WTC11 (cell line): ENCODE results near the gene ABITRAM. TPM values are rescaled to one million over a fixed set of nuclear protein-coding genes. Genes with fewer than 3 reads are reported as not detected.
A peak's percentile ranks its signal among the peaks of the same experiment; 100 is the strongest.

Experiments
- ATAC-seq: fragments of 200-7000 bp; cut with Tn5 transposase; 2 replicates; pipeline ENCODE4 v1.10.0; 2021; ENCODE audit warnings: mild to moderate bottlenecking, moderate library complexity
- CTCF ChIA-PET: fragments of 300-600 bp; sonication (Branson Sonifier 250); formaldehyde crosslinking; loops from one replicate; lab custom pipeline; 2021; ENCODE audit warnings: antibody characterized with exemption; lab: Charles Lee
- POLR2A ChIA-PET: fragments of 350-600 bp; sonication (Branson Sonifier 250); formaldehyde crosslinking; loops from one replicate; lab custom pipeline; 2021; ENCODE audit warnings: antibody characterized with exemption; lab: Charles Lee
- DNase-seq: peaks from one replicate; pipeline ENCODE4 v3.0.0; 2021; ENCODE audit warnings: low spot score
- H3K27ac Mint-ChIP-seq: 2 replicates; pipeline ENCODE4 v1.8.0; 2021; ENCODE audit warnings: mixed read lengths
- H3K27me3 Mint-ChIP-seq: 2 replicates; pipeline ENCODE4 v1.8.0; 2021; ENCODE audit warnings: low read depth, mild to moderate bottlenecking, moderate library complexity, mixed read lengths
- H3K36me3 Mint-ChIP-seq: 2 replicates; pipeline ENCODE4 v1.8.0; 2021; ENCODE audit warnings: mixed read lengths
- H3K4me1 Mint-ChIP-seq: 2 replicates; pipeline ENCODE4 v1.8.0; 2022; ENCODE audit warnings: mixed read lengths
- H3K4me3 Mint-ChIP-seq: 2 replicates; pipeline ENCODE4 v1.8.0; 2021; ENCODE audit warnings: mild to moderate bottlenecking, moderate library complexity, mixed read lengths
- H3K9me3 Mint-ChIP-seq: 2 replicates; pipeline ENCODE4 v1.8.0; 2021; ENCODE audit warnings: mixed read lengths
- AR ChIP-seq: fragments of 250-450 bp; sonication (Bioruptor Pico); IDR thresholded peaks from 2 replicates; pipeline ENCODE4 v1.9.0; 2021; ENCODE audit warnings: mild to moderate bottlenecking
- ATF6 ChIP-seq: sonication (generic); formaldehyde crosslinking; IDR thresholded peaks from 2 replicates; pipeline ENCODE4 v1.8.1; 2023; ENCODE audit warnings: mild to moderate bottlenecking, missing genetic modification reagents
- CREB1 ChIP-seq: sonication (generic); formaldehyde crosslinking; IDR thresholded peaks from 2 replicates; pipeline ENCODE4 v1.8.0; 2023; ENCODE audit warnings: mild to moderate bottlenecking, missing genetic modification reagents
- ELF4 ChIP-seq: sonication (generic); formaldehyde crosslinking; IDR thresholded peaks from 2 replicates; pipeline ENCODE4 v1.8.1; 2022; ENCODE audit warnings: low read depth, mild to moderate bottlenecking, moderate library complexity, missing genetic modification reagents
- EMX1 ChIP-seq: fragments of 250-450 bp; sonication (Bioruptor Pico); IDR thresholded peaks from 2 replicates; pipeline ENCODE4 v1.8.0; 2021; ENCODE audit warnings: mild to moderate bottlenecking
- FOXJ3 ChIP-seq: sonication (generic); formaldehyde crosslinking; IDR thresholded peaks from 2 replicates; pipeline ENCODE4 v1.9.0; 2021; ENCODE audit warnings: missing genetic modification reagents, mild to moderate bottlenecking, borderline replicate concordance
- FOXP1 ChIP-seq: sonication (generic); formaldehyde crosslinking; IDR thresholded peaks from 2 replicates; pipeline ENCODE4 v1.8.0; 2022; ENCODE audit warnings: missing genetic modification reagents, mild to moderate bottlenecking, moderate library complexity, borderline replicate concordance
- JAZF1 ChIP-seq: fragments of 250-450 bp; sonication (Bioruptor Pico); IDR thresholded peaks from 2 replicates; pipeline ENCODE4 v1.9.0; 2021; ENCODE audit warnings: moderate library complexity, mild to moderate bottlenecking, inconsistent platforms
- MAX ChIP-seq: sonication (generic); formaldehyde crosslinking; IDR thresholded peaks from 2 replicates; pipeline ENCODE4 v1.8.0; 2022; ENCODE audit warnings: mild to moderate bottlenecking, missing genetic modification reagents
- MYBL2 ChIP-seq: sonication (generic); formaldehyde crosslinking; IDR thresholded peaks from 2 replicates; pipeline ENCODE4 v1.8.1; 2023; ENCODE audit warnings: mild to moderate bottlenecking, moderate library complexity, missing genetic modification reagents
- NR1H2 ChIP-seq: sonication (generic); formaldehyde crosslinking; IDR thresholded peaks from 2 replicates; pipeline ENCODE4 v1.9.0; 2021; ENCODE audit warnings: mild to moderate bottlenecking, moderate library complexity, missing genetic modification reagents
- OVOL2 ChIP-seq: fragments of 250-450 bp; sonication (Bioruptor Pico); IDR thresholded peaks from 2 replicates; pipeline ENCODE4 v1.9.0; 2021; ENCODE audit warnings: mild to moderate bottlenecking, borderline replicate concordance
- RORB ChIP-seq: fragments of 250-450 bp; sonication (Bioruptor Pico); IDR thresholded peaks from 2 replicates; pipeline ENCODE4 v1.9.0; 2021; ENCODE audit warnings: mild to moderate bottlenecking
- SMAD3 ChIP-seq: sonication (generic); formaldehyde crosslinking; IDR thresholded peaks from 2 replicates; pipeline ENCODE4 v1.8.0; 2022; ENCODE audit warnings: missing genetic modification reagents, mild to moderate bottlenecking, borderline replicate concordance
- SMAD4 ChIP-seq: sonication (generic); formaldehyde crosslinking; IDR thresholded peaks from 2 replicates; pipeline ENCODE4 v1.8.0; 2022; ENCODE audit warnings: mild to moderate bottlenecking, missing genetic modification reagents
- TCF7 ChIP-seq: sonication (generic); formaldehyde crosslinking; IDR thresholded peaks from 2 replicates; pipeline ENCODE4 v1.8.0; 2022; ENCODE audit warnings: mild to moderate bottlenecking, low read depth, missing genetic modification reagents, moderate library complexity
- TEAD4 ChIP-seq: sonication (generic); formaldehyde crosslinking; IDR thresholded peaks from 2 replicates; pipeline ENCODE4 v1.8.0; 2022; ENCODE audit warnings: mild to moderate bottlenecking, missing genetic modification reagents
- TP53 ChIP-seq: sonication (generic); formaldehyde crosslinking; IDR thresholded peaks from 2 replicates; pipeline ENCODE4 v1.8.1; 2023; ENCODE audit warnings: mild to moderate bottlenecking, missing genetic modification reagents
- USF2 ChIP-seq: sonication (generic); formaldehyde crosslinking; IDR thresholded peaks from 2 replicates; pipeline ENCODE4 v1.8.1; 2023; ENCODE audit warnings: mild to moderate bottlenecking, missing genetic modification reagents, moderate library complexity
- ZNF138 ChIP-seq: sonication (generic); formaldehyde crosslinking; conservative IDR thresholded peaks from 2 replicates; pipeline ENCODE4 v1.8.1; 2022; ENCODE audit warnings: mild to moderate bottlenecking, moderate library complexity, missing genetic modification reagents
- ZNF263 ChIP-seq: sonication (generic); formaldehyde crosslinking; IDR thresholded peaks from 2 replicates; pipeline ENCODE4 v1.8.1; 2022; ENCODE audit warnings: low read depth, mild to moderate bottlenecking, moderate library complexity, missing genetic modification reagents
- ZNF281 ChIP-seq: sonication (generic); formaldehyde crosslinking; IDR thresholded peaks from 2 replicates; pipeline ENCODE4 v1.8.0; 2023; ENCODE audit warnings: mild to moderate bottlenecking, missing genetic modification reagents
- ZNF416 ChIP-seq: fragments of 250-450 bp; sonication (Bioruptor Pico); IDR thresholded peaks from 2 replicates; pipeline ENCODE4 v1.9.0; 2021; ENCODE audit warnings: mild to moderate bottlenecking, inconsistent platforms
- ZNF425 ChIP-seq: fragments of 250-450 bp; sonication (Bioruptor Pico); conservative IDR thresholded peaks from 2 replicates; pipeline ENCODE4 v1.9.0; 2021; ENCODE audit warnings: mild to moderate bottlenecking
- ZNF671 ChIP-seq: fragments of 250-450 bp; sonication (Bioruptor Pico); IDR thresholded peaks from 2 replicates; pipeline ENCODE4 v1.8.0; 2021; ENCODE audit warnings: mild to moderate bottlenecking
- total RNA-seq: library from RNA; stranded (reverse); gene quantifications from 3 replicates; pipeline ENCODE4 v1.2.3, GENCODE V29; 2021

Gene ABITRAM
- total RNA-seq, 1 experiment from 2014 or later, result 4.6 TPM

- Mint-ChIP-seq H3K4me1 (peaks cover 13% of the 10 kb centered on the region), H3K27me3 (no peaks in the 10 kb centered on the region), H3K9me3 (no peaks in the 10 kb centered on the region), H3K27ac (peak overlapping the region; percentile 99), H3K4me3 (peak overlapping the region; percentile 97), H3K36me3 (peaks cover 14% of the 10 kb centered on the region)
- ChIA-PET POLR2A (no interaction called here), CTCF (no interaction called here)
- ATAC-seq (no peak), DNase-seq (no peak)
- TF ChIP-seq SMAD3 (CRISPR knock-in tag) (no peak), TCF7 (CRISPR knock-in tag) (no peak), FOXJ3 (CRISPR knock-in tag) (no peak), FOXP1 (CRISPR knock-in tag) (no peak)
Measured at GRCh38 chr9:108933231-108933717, 926 bp upstream of the ABITRAM start.

- Mint-ChIP-seq H3K36me3 (peaks cover 10% of the 10 kb centered on the region), H3K27ac (peak within 1 kb of the TSS; percentile 99), H3K27me3 (no peaks in the 10 kb centered on the region), H3K9me3 (no peaks in the 10 kb centered on the region), H3K4me1 (peaks cover 13% of the 10 kb centered on the region), H3K4me3 (peak within 1 kb of the TSS; percentile 97)
- peak; percentile 96 for DNase-seq
- POLR2A ChIA-PET, result no interaction called here
- CTCF ChIA-PET, result interaction anchor here (1.6 kb wide), 1 partner anchor 20 kb away, joined by 4 read pairs; no protein-coding TSS in a partner anchor
- peak; percentile 90 for ATAC-seq
- TF ChIP-seq ATF6 (CRISPR knock-in tag) (no peak), SMAD4 (CRISPR knock-in tag) (no peak), ZNF263 (CRISPR knock-in tag) (no peak), CREB1 (no peak; the same call in 1 of the 2 replicates), ZNF416 (CRISPR knock-in tag) (no peak), ZNF671 (CRISPR knock-in tag) (no peak), AR (no peak), RORB (CRISPR knock-in tag) (no peak), MAX (CRISPR knock-in tag) (peak; percentile 67), USF2 (CRISPR knock-in tag) (no peak), TP53 (CRISPR knock-in tag) (no peak), NR1H2 (CRISPR knock-in tag) (no peak), TEAD4 (CRISPR knock-in tag) (no peak), SMAD3 (CRISPR knock-in tag) (no peak), MYBL2 (CRISPR knock-in tag) (0 out of 2 replicates have a peak, but pooled peaks have one; percentile 29), ZNF281 (CRISPR knock-in tag) (no peak), ZNF425 (CRISPR knock-in tag) (no peak), OVOL2 (CRISPR knock-in tag) (no peak), JAZF1 (CRISPR knock-in tag) (no peak), EMX1 (CRISPR knock-in tag) (no peak), ELF4 (CRISPR knock-in tag) (no peak), ZNF138 (CRISPR knock-in tag) (no peak)
Measured at GRCh38 chr9:108933718-108934322, 380 bp upstream of the ABITRAM start, which contains the start of gene ELP1. TSS of gene ELP1 (minus strand) at chr9:108934124. CDS start at chr9:108931146, 2,978 bp downstream.
